K562 (cell line): ENCODE results near the gene FAHD2A.

Source experiments
- CBFB ChIP-seq: sonication (generic); formaldehyde crosslinking; IDR thresholded peaks from 2 replicates; pipeline ENCODE4 v1.4.0; 2020; ENCODE audit warnings: mild to moderate bottlenecking, missing genetic modification reagents
- CHD1 ChIP-seq: fragments of 200-600 bp; sonication (generic); IDR thresholded peaks from one replicate; pipeline ENCODE4 v1.6.1; 2012; ENCODE audit warnings: mild to moderate bottlenecking, moderate library complexity, low read length, inconsistent platforms
- DDX20 ChIP-seq: fragments of 450-650 bp; IDR thresholded peaks from 2 replicates; pipeline ENCODE4 v1.6.1; 2016; ENCODE audit warnings: missing genetic modification characterization, low read depth, mild to moderate bottlenecking, missing compliant biosample characterization, moderate library complexity
- HNRNPK ChIP-seq: fragments of 200-400 bp; formaldehyde crosslinking; IDR thresholded peaks from one replicate; pipeline ENCODE4 v1.6.1; 2018; ENCODE audit warnings: mild to moderate bottlenecking, low read depth, low read length; ENCODE audit not compliant: poor library complexity, severe bottlenecking
- KLF10 ChIP-seq: fragments of 250-450 bp; sonication (Bioruptor Pico); IDR thresholded peaks from 2 replicates; pipeline ENCODE4 v1.6.1; 2021; ENCODE audit warnings: matching md5 sums
- NONO ChIP-seq, 2 experiments: fragments of 200-400 bp in 1 of 2; fragments of 450-650 bp in 1 of 2; formaldehyde crosslinking in 1 of 2; IDR thresholded peaks; 2 replicates each; pipeline ENCODE4 v1.6.1; 2017; ENCODE audit warnings: low read depth in 2 of 2, mild to moderate bottlenecking in 2 of 2, moderate library complexity in 2 of 2, low read length in 1 of 2
- NR2C2 ChIP-seq, 2 experiments: fragments of 200-800 bp in 1 of 2; sonication (Bioruptor generic) in 1 of 2; sonication (generic) in 1 of 2; formaldehyde crosslinking in 1 of 2; IDR thresholded peaks; 2 replicates each; pipeline versions ENCODE4 v1.6.1 to v1.8.0; 2016 to 2022; ENCODE audit warnings: mild to moderate bottlenecking in 1 of 2, missing compliant biosample characterization in 1 of 2, missing genetic modification characterization in 1 of 2, missing genetic modification reagents in 1 of 2
- ZBED1 ChIP-seq: IDR thresholded peaks from 2 replicates; pipeline ENCODE4 v1.6.1; 2014
- ZNF445 ChIP-seq: fragments of 250-450 bp; sonication (Bioruptor Pico); IDR thresholded peaks from 2 replicates; pipeline ENCODE4 v1.4.0; 2020; ENCODE audit warnings: low read depth, mild to moderate bottlenecking, moderate library complexity
- TF ChIP-seq, protein P1 (sequence below), 3 experiments: IDR thresholded peaks in 2 of 3; conservative IDR thresholded peaks in 1 of 3; 2 replicates each; pipeline ENCODE4 v1.5.1; 2011 to 2012; ENCODE audit warnings: low read length in 3 of 3, mild to moderate bottlenecking in 3 of 3, control low read depth in 2 of 3, improper control_type of control experiment in 1 of 3, inconsistent platforms in 1 of 3, low read depth in 1 of 3, mixed read lengths in 1 of 3, moderate library complexity in 1 of 3; ENCODE audit not compliant: insufficient read depth in 2 of 3
- TF ChIP-seq, protein P2 (sequence below), 2 experiments: fragments of 450-650 bp; formaldehyde crosslinking in 1 of 2; IDR thresholded peaks; 2 replicates each; pipeline versions ENCODE4 v1.4.0 to v1.6.1; 2014 to 2020; ENCODE audit warnings: mild to moderate bottlenecking in 2 of 2, borderline replicate concordance in 1 of 2, low read depth in 1 of 2
- TF ChIP-seq, protein P3 (sequence below): fragments of 250-450 bp; sonication (Bioruptor Pico); IDR thresholded peaks from 2 replicates; pipeline ENCODE4 v1.5.0; 2021; ENCODE audit warnings: mild to moderate bottlenecking, borderline replicate concordance
- TF ChIP-seq, protein P4 (sequence below): fragments of 250-450 bp; sonication (Bioruptor Pico); IDR thresholded peaks from 2 replicates; pipeline ENCODE4 v1.4.0; 2020; ENCODE audit warnings: mild to moderate bottlenecking, moderate library complexity
- TF ChIP-seq, protein P5 (sequence below), 2 experiments: fragments of 450-650 bp; IDR thresholded peaks; 2 replicates each; pipeline ENCODE4 v1.6.1; 2016

DNA sequence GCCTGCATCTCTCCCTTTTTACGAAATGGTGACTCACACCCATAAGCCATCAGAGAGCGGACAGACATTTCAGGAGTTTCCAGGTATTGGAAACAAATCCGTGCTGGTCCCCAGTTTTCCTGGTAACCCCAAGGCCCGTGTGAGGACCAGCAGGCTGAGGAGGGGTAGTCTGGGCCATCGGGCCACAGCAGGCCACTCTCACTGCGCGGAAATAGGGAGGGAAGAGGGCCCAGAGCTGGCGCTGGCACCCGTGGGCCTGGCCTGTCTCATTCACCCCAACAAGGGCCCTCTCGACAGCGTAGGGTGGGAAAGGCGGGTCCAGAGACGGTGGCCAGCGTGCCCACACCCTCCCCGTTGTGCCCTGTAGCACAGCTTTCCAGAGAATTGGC is 13.7 kb upstream of the FAHD2A start:
- TF ChIP-seq, protein P1, sequence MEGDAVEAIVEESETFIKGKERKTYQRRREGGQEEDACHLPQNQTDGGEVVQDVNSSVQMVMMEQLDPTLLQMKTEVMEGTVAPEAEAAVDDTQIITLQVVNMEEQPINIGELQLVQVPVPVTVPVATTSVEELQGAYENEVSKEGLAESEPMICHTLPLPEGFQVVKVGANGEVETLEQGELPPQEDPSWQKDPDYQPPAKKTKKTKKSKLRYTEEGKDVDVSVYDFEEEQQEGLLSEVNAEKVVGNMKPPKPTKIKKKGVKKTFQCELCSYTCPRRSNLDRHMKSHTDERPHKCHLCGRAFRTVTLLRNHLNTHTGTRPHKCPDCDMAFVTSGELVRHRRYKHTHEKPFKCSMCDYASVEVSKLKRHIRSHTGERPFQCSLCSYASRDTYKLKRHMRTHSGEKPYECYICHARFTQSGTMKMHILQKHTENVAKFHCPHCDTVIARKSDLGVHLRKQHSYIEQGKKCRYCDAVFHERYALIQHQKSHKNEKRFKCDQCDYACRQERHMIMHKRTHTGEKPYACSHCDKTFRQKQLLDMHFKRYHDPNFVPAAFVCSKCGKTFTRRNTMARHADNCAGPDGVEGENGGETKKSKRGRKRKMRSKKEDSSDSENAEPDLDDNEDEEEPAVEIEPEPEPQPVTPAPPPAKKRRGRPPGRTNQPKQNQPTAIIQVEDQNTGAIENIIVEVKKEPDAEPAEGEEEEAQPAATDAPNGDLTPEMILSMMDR (IDR thresholded peaks at IDR 0.05 in 2 of 3, conservative IDR thresholded peaks at IDR 0.05 in 1 of 3; ENCODE audit: insufficient read depth in 2 of 3, low read depth in 1 of 3, low read length in 3 of 3): no peak
- TF ChIP-seq, protein P2, sequence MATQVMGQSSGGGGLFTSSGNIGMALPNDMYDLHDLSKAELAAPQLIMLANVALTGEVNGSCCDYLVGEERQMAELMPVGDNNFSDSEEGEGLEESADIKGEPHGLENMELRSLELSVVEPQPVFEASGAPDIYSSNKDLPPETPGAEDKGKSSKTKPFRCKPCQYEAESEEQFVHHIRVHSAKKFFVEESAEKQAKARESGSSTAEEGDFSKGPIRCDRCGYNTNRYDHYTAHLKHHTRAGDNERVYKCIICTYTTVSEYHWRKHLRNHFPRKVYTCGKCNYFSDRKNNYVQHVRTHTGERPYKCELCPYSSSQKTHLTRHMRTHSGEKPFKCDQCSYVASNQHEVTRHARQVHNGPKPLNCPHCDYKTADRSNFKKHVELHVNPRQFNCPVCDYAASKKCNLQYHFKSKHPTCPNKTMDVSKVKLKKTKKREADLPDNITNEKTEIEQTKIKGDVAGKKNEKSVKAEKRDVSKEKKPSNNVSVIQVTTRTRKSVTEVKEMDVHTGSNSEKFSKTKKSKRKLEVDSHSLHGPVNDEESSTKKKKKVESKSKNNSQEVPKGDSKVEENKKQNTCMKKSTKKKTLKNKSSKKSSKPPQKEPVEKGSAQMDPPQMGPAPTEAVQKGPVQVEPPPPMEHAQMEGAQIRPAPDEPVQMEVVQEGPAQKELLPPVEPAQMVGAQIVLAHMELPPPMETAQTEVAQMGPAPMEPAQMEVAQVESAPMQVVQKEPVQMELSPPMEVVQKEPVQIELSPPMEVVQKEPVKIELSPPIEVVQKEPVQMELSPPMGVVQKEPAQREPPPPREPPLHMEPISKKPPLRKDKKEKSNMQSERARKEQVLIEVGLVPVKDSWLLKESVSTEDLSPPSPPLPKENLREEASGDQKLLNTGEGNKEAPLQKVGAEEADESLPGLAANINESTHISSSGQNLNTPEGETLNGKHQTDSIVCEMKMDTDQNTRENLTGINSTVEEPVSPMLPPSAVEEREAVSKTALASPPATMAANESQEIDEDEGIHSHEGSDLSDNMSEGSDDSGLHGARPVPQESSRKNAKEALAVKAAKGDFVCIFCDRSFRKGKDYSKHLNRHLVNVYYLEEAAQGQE (IDR thresholded peaks at IDR 0.05; ENCODE audit: borderline replicate concordance): no peak
- TF ChIP-seq, protein P2 (CRISPR knock-in tag; IDR thresholded peaks at IDR 0.05; ENCODE audit: low read depth): no peak
- TF ChIP-seq HNRNPK (no peak), NR2C2 (CRISPR knock-in tag; IDR thresholded peaks at IDR 0.05) (no peak), NR2C2 (tag; IDR thresholded peaks at IDR 0.05) (no peak), CHD1 (no peak), DDX20 (tag) (no peak), KLF10 (no peak), NONO (IDR thresholded peaks at IDR 0.05; ENCODE audit: low read depth in 2 of 2, low read length in 1 of 2) (no peak), ZBED1 (no peak), ZNF445 (CRISPR knock-in tag) (no peak), CBFB (no peak)
- TF ChIP-seq, protein P3, sequence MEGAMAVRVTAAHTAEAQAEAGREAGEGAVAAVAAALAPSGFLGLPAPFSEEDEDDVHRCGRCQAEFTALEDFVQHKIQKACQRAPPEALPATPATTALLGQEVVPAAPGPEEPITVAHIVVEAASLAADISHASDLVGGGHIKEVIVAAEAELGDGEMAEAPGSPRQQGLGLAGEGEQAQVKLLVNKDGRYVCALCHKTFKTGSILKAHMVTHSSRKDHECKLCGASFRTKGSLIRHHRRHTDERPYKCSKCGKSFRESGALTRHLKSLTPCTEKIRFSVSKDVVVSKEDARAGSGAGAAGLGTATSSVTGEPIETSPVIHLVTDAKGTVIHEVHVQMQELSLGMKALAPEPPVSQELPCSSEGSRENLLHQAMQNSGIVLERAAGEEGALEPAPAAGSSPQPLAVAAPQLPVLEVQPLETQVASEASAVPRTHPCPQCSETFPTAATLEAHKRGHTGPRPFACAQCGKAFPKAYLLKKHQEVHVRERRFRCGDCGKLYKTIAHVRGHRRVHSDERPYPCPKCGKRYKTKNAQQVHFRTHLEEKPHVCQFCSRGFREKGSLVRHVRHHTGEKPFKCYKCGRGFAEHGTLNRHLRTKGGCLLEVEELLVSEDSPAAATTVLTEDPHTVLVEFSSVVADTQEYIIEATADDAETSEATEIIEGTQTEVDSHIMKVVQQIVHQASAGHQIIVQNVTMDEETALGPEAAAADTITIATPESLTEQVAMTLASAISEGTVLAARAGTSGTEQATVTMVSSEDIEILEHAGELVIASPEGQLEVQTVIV (CRISPR knock-in tag): no peak
- TF ChIP-seq, protein P4, sequence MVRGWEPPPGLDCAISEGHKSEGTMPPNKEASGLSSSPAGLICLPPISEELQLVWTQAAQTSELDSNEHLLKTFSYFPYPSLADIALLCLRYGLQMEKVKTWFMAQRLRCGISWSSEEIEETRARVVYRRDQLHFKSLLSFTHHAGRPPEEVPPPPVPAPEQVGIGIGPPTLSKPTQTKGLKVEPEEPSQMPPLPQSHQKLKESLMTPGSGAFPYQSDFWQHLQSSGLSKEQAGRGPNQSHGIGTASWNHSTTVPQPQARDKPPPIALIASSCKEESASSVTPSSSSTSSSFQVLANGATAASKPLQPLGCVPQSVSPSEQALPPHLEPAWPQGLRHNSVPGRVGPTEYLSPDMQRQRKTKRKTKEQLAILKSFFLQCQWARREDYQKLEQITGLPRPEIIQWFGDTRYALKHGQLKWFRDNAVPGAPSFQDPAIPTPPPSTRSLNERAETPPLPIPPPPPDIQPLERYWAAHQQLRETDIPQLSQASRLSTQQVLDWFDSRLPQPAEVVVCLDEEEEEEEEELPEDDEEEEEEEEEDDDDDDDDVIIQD (CRISPR knock-in tag): no peak
- TF ChIP-seq, protein P5, sequence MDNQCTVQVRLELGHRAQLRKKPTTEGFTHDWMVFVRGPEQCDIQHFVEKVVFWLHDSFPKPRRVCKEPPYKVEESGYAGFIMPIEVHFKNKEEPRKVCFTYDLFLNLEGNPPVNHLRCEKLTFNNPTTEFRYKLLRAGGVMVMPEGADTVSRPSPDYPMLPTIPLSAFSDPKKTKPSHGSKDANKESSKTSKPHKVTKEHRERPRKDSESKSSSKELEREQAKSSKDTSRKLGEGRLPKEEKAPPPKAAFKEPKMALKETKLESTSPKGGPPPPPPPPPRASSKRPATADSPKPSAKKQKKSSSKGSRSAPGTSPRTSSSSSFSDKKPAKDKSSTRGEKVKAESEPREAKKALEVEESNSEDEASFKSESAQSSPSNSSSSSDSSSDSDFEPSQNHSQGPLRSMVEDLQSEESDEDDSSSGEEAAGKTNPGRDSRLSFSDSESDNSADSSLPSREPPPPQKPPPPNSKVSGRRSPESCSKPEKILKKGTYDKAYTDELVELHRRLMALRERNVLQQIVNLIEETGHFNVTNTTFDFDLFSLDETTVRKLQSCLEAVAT (IDR thresholded peaks at IDR 0.05): no peak
